Skin epidermis (tissue), 12 donors: ENCODE measurements around the gene NUDCD3.

ENCODE experiments used
- H3K27ac ChIP-seq, 21 experiments: fragments of 200-600 bp; sonication (generic) in 11 of 21; one replicate each; pipeline ENCODE4 v1.5.0; 2020; ENCODE audit warnings: mild to moderate bottlenecking in 3 of 21, inconsistent platforms in 2 of 21, moderate library complexity in 2 of 21
- H3K4me3 ChIP-seq, 7 experiments: fragments of 200-600 bp; sonication (generic) in 2 of 7; one replicate each; pipeline ENCODE4 v1.5.0; 2020; ENCODE audit warnings: inconsistent platforms in 2 of 7, mild to moderate bottlenecking in 2 of 7, moderate library complexity in 1 of 7

Gene NUDCD3

GRCh38 chr7:44375926-44376342 lies 114.5 kb downstream of the NUDCD3 start:
- Histone ChIP-seq H3K27ac (no peak overlapping the region), H3K4me3 (no peak overlapping the region)

- Histone ChIP-seq H3K27ac (no peak overlapping the region), H3K4me3 (no peak overlapping the region)
These were observed 115.2 kb downstream of the NUDCD3 start for GRCh38 chr7:44375236-44375699.

GRCh38 chr7:44374007-44374763 lies 116.3 kb downstream of the NUDCD3 start:
- Histone ChIP-seq H3K4me3 (no peak overlapping the region), H3K27ac (no peak overlapping the region)

GRCh38 chr7:44373418-44373740 lies 117.1 kb downstream of the NUDCD3 start:
- no peak overlapping the region for H3K27ac ChIP-seq
- no peak overlapping the region for H3K4me3 ChIP-seq

- no peak overlapping the region for H3K4me3 ChIP-seq
- no peak overlapping the region for H3K27ac ChIP-seq
These were observed 117.7 kb downstream of the NUDCD3 start for GRCh38 chr7:44372560-44373417.

GRCh38 chr7:44368885-44369284 lies 121.6 kb downstream of the NUDCD3 start:
- H3K4me3 ChIP-seq, result no peak overlapping the region
- no peak overlapping the region for H3K27ac ChIP-seq

GRCh38 chr7:44368455-44368854 lies 122.0 kb downstream of the NUDCD3 start:
- Histone ChIP-seq H3K4me3 (no peak overlapping the region), H3K27ac (no peak overlapping the region)

- no peak overlapping the region for H3K4me3 ChIP-seq
- no peak overlapping the region for H3K27ac ChIP-seq
These were observed 122.9 kb downstream of the NUDCD3 start for GRCh38 chr7:44367475-44368043.

GRCh38 chr7:44366986-44367385 lies 123.5 kb downstream of the NUDCD3 start:
- no peak overlapping the region for H3K4me3 ChIP-seq
- no peak overlapping the region for H3K27ac ChIP-seq

GRCh38 chr7:44353668-44354067 lies 136.8 kb downstream of the NUDCD3 start:
- Histone ChIP-seq H3K27ac (no peak overlapping the region), H3K4me3 (no peak overlapping the region)

- no peak overlapping the region for H3K4me3 ChIP-seq
- no peak overlapping the region for H3K27ac ChIP-seq
These were observed 141.3 kb downstream of the NUDCD3 start for GRCh38 chr7:44348851-44349781.

- Histone ChIP-seq H3K27ac (no peak overlapping the region), H3K4me3 (no peak overlapping the region)
These were observed 142.2 kb downstream of the NUDCD3 start for GRCh38 chr7:44348300-44348699.

- H3K4me3 ChIP-seq, result no peak overlapping the region
- no peak overlapping the region for H3K27ac ChIP-seq
These were observed 142.8 kb downstream of the NUDCD3 start for GRCh38 chr7:44347546-44348114.

GRCh38 chr7:44346063-44346462 lies 144.4 kb downstream of the NUDCD3 start:
- Histone ChIP-seq H3K27ac (no peak overlapping the region), H3K4me3 (no peak overlapping the region)

GRCh38 chr7:44341401-44341800 lies 149.1 kb downstream of the NUDCD3 start:
- no peak overlapping the region for H3K27ac ChIP-seq
- no peak overlapping the region for H3K4me3 ChIP-seq

GRCh38 chr7:44338600-44338999 lies 151.9 kb downstream of the NUDCD3 start:
- H3K4me3 ChIP-seq, result no peak overlapping the region
- no peak overlapping the region for H3K27ac ChIP-seq

GRCh38 chr7:44336491-44336890 lies 154.0 kb downstream of the NUDCD3 start:
- Histone ChIP-seq H3K27ac (no peak overlapping the region), H3K4me3 (no peak overlapping the region)

GRCh38 chr7:44335184-44335583 lies 155.3 kb downstream of the NUDCD3 start:
- Histone ChIP-seq H3K4me3 (no peak overlapping the region), H3K27ac (no peak overlapping the region)

GRCh38 chr7:44334734-44335097 lies 155.7 kb downstream of the NUDCD3 start:
- H3K27ac ChIP-seq, result no peak overlapping the region
- no peak overlapping the region for H3K4me3 ChIP-seq
